Cardiac fibroblast (primary cell): ENCODE measurements around the gene ARF1.

ENCODE experiments used
- DNase-seq, 2 donors: peaks; one replicate each; pipeline versions ENCODE4 v3.0.0 to v3.0.0-alpha.2; 2010; ENCODE audit warnings: low read depth in 2 of 2
- H3K4me3 ChIP-seq, 2 donors: replicated peaks in 1 of 2; 1 replicate in 1 of 2; 2 replicates in 1 of 2; pipeline ENCODE4 v1.5.1; 2011; ENCODE audit warnings: low read depth in 2 of 2, low read length in 2 of 2, mild to moderate bottlenecking in 2 of 2, moderate library complexity in 1 of 2
- CTCF ChIP-seq: IDR thresholded peaks from one replicate; pipeline ENCODE4 v1.5.1; 2011; ENCODE audit warnings: low read depth, mild to moderate bottlenecking, low read length, inconsistent platforms

Gene ARF1

GRCh38 chr1:228139931-228140723 lies 57.6 kb downstream of the ARF1 start, which contains the start of gene GUK1:
GUK1 (plus strand) TSS chr1:228140279; CDS start chr1:228140303, 24 bp downstream.
- peak; percentile 5 for TF ChIP-seq CTCF
- peak; percentile 100 for DNase-seq
- peak within 1 kb of the TSS; percentile 96 to 97 for H3K4me3 ChIP-seq

- peak in 1 of 2 donors; percentile 26 for DNase-seq
- peak overlapping the region; percentile 96 to 97 for H3K4me3 ChIP-seq
- TF ChIP-seq CTCF, result no peak
Measured at GRCh38 chr1:228140724-228141225, 58.3 kb downstream of the ARF1 start.

- peak; percentile 87 to 95 for DNase-seq
- no peak for TF ChIP-seq CTCF
- H3K4me3 ChIP-seq, result peak overlapping the region; percentile 96 to 97
Measured at GRCh38 chr1:228141226-228142044, 58.9 kb downstream of the ARF1 start.

GRCh38 chr1:228142155-228142691 lies 59.7 kb downstream of the ARF1 start:
- no peak for DNase-seq
- peak overlapping the region; percentile 96 to 97 for H3K4me3 ChIP-seq
- no peak for TF ChIP-seq CTCF

GRCh38 chr1:228142701-228143136 lies 60.2 kb downstream of the ARF1 start:
- no peak for TF ChIP-seq CTCF
- no peak for DNase-seq
- H3K4me3 ChIP-seq, result peak overlapping the region in 1 of 2 donors; percentile 96

- DNase-seq, result no peak
- H3K4me3 ChIP-seq, result no peak overlapping the region
- TF ChIP-seq CTCF, result no peak
Measured at GRCh38 chr1:228143480-228144192, 61.1 kb downstream of the ARF1 start.
